AG09309 (cell line): Measurements from ENCODE around the gene CCR6.

Experiments
- DNase-seq: peaks from one replicate; pipeline ENCODE4 v3.0.0-alpha.2; 2010; ENCODE audit warnings: low read depth
- H3K4me3 ChIP-seq: 2 replicates; pipeline ENCODE4 v1.5.1; 2011; ENCODE audit warnings: mild to moderate bottlenecking, low read depth, low read length, moderate library complexity; ENCODE audit not compliant: control insufficient read depth
- TF ChIP-seq, protein P1 (sequence below): IDR thresholded peaks from 2 replicates; pipeline ENCODE4 v1.5.1; 2011; ENCODE audit warnings: mild to moderate bottlenecking, low read depth, low read length, inconsistent platforms; ENCODE audit not compliant: insufficient read depth, control insufficient read depth; ENCODE audit errors: missing control alignments

The CCR6 gene

GRCh38 chr6:167098825-167099225 lies 24.1 kb upstream of the CCR6 start:
- H3K4me3 ChIP-seq, result no peak overlapping the region
- no peak for DNase-seq
- TF ChIP-seq, protein P1, sequence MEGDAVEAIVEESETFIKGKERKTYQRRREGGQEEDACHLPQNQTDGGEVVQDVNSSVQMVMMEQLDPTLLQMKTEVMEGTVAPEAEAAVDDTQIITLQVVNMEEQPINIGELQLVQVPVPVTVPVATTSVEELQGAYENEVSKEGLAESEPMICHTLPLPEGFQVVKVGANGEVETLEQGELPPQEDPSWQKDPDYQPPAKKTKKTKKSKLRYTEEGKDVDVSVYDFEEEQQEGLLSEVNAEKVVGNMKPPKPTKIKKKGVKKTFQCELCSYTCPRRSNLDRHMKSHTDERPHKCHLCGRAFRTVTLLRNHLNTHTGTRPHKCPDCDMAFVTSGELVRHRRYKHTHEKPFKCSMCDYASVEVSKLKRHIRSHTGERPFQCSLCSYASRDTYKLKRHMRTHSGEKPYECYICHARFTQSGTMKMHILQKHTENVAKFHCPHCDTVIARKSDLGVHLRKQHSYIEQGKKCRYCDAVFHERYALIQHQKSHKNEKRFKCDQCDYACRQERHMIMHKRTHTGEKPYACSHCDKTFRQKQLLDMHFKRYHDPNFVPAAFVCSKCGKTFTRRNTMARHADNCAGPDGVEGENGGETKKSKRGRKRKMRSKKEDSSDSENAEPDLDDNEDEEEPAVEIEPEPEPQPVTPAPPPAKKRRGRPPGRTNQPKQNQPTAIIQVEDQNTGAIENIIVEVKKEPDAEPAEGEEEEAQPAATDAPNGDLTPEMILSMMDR, result no peak

DNA sequence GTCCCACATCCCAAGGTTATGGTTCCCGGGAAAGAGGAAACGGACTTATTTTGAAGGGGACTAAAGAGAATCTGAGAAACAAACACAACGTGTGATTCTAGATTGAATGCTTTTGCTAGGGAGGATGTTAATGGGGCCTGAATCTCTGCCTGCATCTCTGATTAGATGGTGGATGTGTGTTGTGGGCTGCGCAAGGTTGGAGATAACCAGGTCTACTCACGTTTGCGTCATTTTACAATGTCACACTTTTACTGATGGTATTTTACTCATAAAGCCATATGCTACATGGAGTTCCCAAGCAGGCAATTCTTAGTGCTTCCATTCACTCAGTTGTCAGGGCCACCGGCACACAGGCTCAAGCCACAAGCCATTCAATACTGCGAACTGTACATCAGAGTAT lies 23.2 kb upstream of the CCR6 start:
- DNase-seq, result no peak
- H3K4me3 ChIP-seq, result no peak overlapping the region
- TF ChIP-seq, protein P1, result no peak

GRCh38 chr6:167100241-167100674 lies 22.6 kb upstream of the CCR6 start:
- no peak overlapping the region for H3K4me3 ChIP-seq
- TF ChIP-seq, protein P1, result no peak
- DNase-seq, result no peak

DNA sequence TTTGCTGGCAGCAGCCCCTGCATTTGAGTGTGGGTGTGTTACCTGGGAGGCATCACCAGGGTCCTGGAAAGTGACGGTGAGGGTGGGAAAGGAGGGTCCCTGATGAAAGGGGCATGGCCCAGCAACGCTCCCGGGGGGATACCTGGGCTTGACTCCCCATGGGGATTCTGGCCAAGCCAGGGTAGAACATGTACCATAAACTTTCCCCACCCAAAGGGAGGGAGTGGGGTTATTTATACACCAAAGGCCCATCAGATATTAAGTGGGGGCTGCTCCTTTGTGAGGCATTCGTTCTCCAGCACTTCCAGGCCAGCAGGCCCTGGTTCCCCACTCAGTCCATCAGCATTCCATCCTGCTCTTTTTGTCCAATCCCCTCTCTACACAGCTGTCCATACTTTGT lies 20.6 kb upstream of the CCR6 start:
- DNase-seq, result no peak
- no peak overlapping the region for H3K4me3 ChIP-seq
- TF ChIP-seq, protein P1, result no peak

GRCh38 chr6:167103041-167103891 lies 19.6 kb upstream of the CCR6 start:
- TF ChIP-seq, protein P1, result no peak
- no peak overlapping the region for H3K4me3 ChIP-seq
- DNase-seq, result no peak

DNA sequence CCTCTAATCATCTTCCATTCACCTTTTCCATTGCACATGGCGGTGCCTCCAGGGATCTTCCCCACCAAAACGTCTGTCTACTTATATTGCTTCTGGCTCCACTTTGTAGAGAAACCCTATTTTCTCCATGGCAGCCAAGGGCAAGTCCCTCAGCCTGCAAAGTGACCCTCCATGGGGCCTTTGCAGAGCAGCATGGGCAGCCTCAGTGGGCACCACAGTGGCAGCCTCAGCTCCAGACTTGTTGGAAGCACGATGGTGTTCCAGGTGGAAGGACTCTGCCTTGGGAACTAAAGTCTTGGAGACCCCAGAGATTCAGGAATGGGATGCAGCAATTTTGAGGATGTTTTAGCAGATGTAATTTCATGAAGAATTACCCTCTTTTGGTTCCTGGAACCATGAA lies 18.5 kb upstream of the CCR6 start:
- DNase-seq, result no peak

More for the DNA sequence above, 18.5 kb upstream of the CCR6 start:
- TF ChIP-seq, protein P1, result no peak
- H3K4me3 ChIP-seq, result no peak overlapping the region
